MM.1S (cell line): ENCODE measurements around the gene PTPRK.

Experiments used
- DNase-seq: peaks from one replicate; pipeline ENCODE4 v3.0.0-alpha.2; 2015
- H2AFZ ChIP-seq: fragments of 300-600 bp; sonication (generic); 2 replicates; pipeline ENCODE4 v1.6.0; 2016; ENCODE audit warnings: antibody characterized with exemption, low read length
- H3F3A ChIP-seq: fragments of 300-600 bp; sonication (generic); 2 replicates; pipeline ENCODE4 v1.6.1; 2016; ENCODE audit warnings: mild to moderate bottlenecking, antibody characterized with exemption, low read length, moderate library complexity, mixed read lengths; ENCODE audit not compliant: insufficient read depth
- H3K27ac ChIP-seq: fragments of 300-600 bp; sonication (generic); 2 replicates; pipeline ENCODE4 v1.5.1; 2016; ENCODE audit warnings: mild to moderate bottlenecking, low read length
- H3K27me3 ChIP-seq: fragments of 300-600 bp; sonication (generic); replicated peaks from 2 replicates; pipeline ENCODE4 v1.6.0; 2016; ENCODE audit warnings: low read length; ENCODE audit not compliant: insufficient read depth
- H3K36me3 ChIP-seq: fragments of 300-600 bp; sonication (generic); replicated peaks from 2 replicates; pipeline ENCODE4 v1.6.1; 2016; ENCODE audit warnings: mild to moderate bottlenecking, low read length, mixed read lengths; ENCODE audit not compliant: insufficient read depth
- H3K4me1 ChIP-seq: fragments of 300-600 bp; sonication (generic); 2 replicates; pipeline ENCODE4 v1.6.1; 2016; ENCODE audit warnings: low read length, mixed read lengths
- H3K4me2 ChIP-seq: fragments of 300-600 bp; sonication (generic); 2 replicates; pipeline ENCODE4 v1.6.0; 2016; ENCODE audit warnings: low read depth, low read length
- H3K4me3 ChIP-seq: fragments of 300-600 bp; sonication (generic); 2 replicates; pipeline ENCODE4 v1.5.1; 2016; ENCODE audit warnings: low read length, mixed read lengths
- H3K79me2 ChIP-seq: fragments of 300-600 bp; sonication (generic); 2 replicates; pipeline ENCODE4 v1.6.1; 2016; ENCODE audit warnings: mixed run types, low read length, mixed read lengths
- H3K9ac ChIP-seq: fragments of 300-600 bp; sonication (generic); 2 replicates; pipeline ENCODE4 v1.6.1; 2016; ENCODE audit warnings: low read length, mixed read lengths
- H3K9me2 ChIP-seq: fragments of 300-600 bp; sonication (generic); replicated peaks from 2 replicates; pipeline ENCODE4 v1.6.1; 2016; ENCODE audit warnings: mild to moderate bottlenecking, low read length, mixed read lengths; ENCODE audit not compliant: insufficient read depth
- H3K9me3 ChIP-seq: fragments of 300-600 bp; sonication (generic); replicated peaks from 2 replicates; pipeline ENCODE4 v1.6.1; 2016; ENCODE audit warnings: mild to moderate bottlenecking, low read length, mixed read lengths; ENCODE audit not compliant: insufficient read depth
- H4K20me1 ChIP-seq: fragments of 300-600 bp; sonication (generic); 2 replicates; pipeline ENCODE4 v1.6.1; 2016; ENCODE audit warnings: mild to moderate bottlenecking, low read length, moderate library complexity, mixed read lengths; ENCODE audit not compliant: insufficient read depth
- EZH2 ChIP-seq: fragments of 300-600 bp; sonication (generic); optimal IDR thresholded peaks from 2 replicates; pipeline ENCODE3; 2017; ENCODE audit warnings: low read depth, mild to moderate bottlenecking, antibody characterized with exemption, low read length, mixed read lengths
- EZH2phosphoT487 ChIP-seq: fragments of 300-600 bp; sonication (generic); IDR thresholded peaks from 2 replicates; pipeline ENCODE4 v1.6.1; 2018; ENCODE audit warnings: antibody characterized with exemption, low read length
- TF ChIP-seq, protein P1 (sequence below): fragments of 300-600 bp; sonication (generic); IDR thresholded peaks from 2 replicates; pipeline ENCODE4 v1.5.1; 2016; ENCODE audit warnings: antibody characterized with exemption, low read length, mixed read lengths

PTPRK gene

DNA sequence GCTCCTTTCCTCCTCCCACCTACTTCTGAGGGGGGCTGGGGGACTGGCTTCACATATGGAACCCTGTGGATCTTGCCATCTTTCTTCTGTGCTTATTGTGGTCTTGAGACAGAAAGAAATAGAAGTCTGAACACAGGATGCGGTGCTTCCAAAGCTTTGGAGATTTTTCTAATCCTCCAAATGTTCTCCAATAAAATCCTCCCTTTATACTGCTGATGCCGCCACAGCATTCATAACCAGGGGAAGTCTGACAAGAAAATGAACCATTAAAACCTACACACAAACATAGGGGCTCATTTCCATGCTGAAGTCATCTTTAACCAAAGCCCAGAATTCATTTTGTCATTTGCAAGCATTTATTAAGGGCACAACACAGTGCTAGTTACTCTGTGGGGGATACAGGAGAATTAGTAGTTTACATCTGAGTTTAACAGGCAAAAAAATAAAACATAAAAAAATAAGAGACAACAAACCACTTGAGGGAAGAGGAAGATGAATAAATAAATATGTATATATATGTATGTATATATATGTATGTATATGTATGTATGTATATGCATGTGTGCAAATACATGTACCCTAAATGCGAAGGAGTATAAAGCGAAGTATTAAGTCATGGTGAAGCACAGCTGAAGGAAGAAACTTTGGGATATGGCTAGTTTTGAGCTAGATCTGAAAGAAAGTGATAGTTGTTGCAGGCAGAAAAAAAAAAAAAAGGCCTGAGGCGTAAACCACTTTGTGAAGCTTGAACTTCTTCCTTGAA lies 5.9 kb upstream of the PTPRK start:
- Histone ChIP-seq H3K4me1 (peaks cover 2% of the 10 kb centered on the region; the same call in 1 of the 2 replicates), H4K20me1 (no peaks in the 10 kb centered on the region), H3K9ac (no peak overlapping the region), H3K79me2 (no peaks in the 10 kb centered on the region), H3K4me2 (no peak overlapping the region), H3K9me3 (no peaks in the 10 kb centered on the region), H3K36me3 (no peaks in the 10 kb centered on the region), H3K4me3 (no peak overlapping the region), H3K27ac (no peak overlapping the region), H2AFZ (no peak overlapping the region), H3K9me2 (no peaks in the 10 kb centered on the region), H3K27me3 (no peaks in the 10 kb centered on the region), H3F3A (no peaks in the 10 kb centered on the region)
- no peak for DNase-seq
- TF ChIP-seq EZH2phosphoT487 = no peak

DNA sequence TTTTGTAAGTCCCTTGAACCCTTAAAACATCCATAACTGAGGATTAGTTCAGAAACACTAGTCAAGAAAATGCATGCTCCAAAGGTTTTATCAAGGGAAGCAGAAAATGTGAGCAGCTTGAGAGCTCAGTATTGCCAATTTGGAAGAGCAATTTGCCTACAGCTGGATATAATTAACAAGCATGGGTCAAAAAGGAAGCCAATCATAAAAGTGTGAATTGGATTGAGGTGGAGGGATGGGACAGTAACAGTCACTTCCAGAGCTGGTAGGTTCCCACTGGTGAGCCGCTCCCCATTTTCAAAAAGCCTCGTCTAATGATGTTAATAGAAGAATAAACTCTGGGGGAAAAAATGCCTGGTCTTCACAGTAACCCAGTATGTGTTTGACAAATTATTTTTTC lies 5.0 kb upstream of the PTPRK start:
- H3F3A ChIP-seq = no peaks in the 10 kb centered on the region
- H3K4me3 ChIP-seq = no peak overlapping the region
- no peaks in the 10 kb centered on the region for H3K27me3 ChIP-seq
- no peak overlapping the region for H3K27ac ChIP-seq
- no peaks in the 10 kb centered on the region for H3K36me3 ChIP-seq
- H3K9me2 ChIP-seq = no peaks in the 10 kb centered on the region
- peaks cover 5% of the 10 kb centered on the region; the same call in 1 of the 2 replicates for H3K4me1 ChIP-seq
- H3K9ac ChIP-seq = no peak overlapping the region
- no peak overlapping the region for H3K4me2 ChIP-seq
- no peak for TF ChIP-seq EZH2
- DNase-seq = no peak
- H3K79me2 ChIP-seq = no peaks in the 10 kb centered on the region
- no peaks in the 10 kb centered on the region for H4K20me1 ChIP-seq
- H2AFZ ChIP-seq = no peak overlapping the region
- no peaks in the 10 kb centered on the region for H3K9me3 ChIP-seq

DNA sequence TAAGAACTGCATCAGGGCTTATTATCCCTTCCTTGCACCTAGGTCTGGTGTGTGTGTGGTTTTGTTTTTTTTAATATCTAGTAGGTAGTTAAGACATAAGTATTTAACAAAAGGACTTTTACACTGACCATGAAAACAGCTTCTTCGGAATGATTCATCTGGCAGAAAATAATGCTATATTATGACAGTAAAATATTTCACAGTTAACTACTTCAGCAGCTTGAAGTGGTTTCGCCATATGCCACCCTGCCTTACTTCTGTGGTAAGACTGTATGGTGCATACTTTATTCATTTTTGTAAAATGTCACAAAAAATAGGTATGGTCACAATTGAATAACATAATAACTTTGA lies 858 bp upstream of the PTPRK start:
- Histone ChIP-seq H3K4me2 (peak overlapping the region; percentile 74), H3K27me3 (no peaks in the 10 kb centered on the region), H4K20me1 (no peaks in the 10 kb centered on the region), H3K9me2 (no peaks in the 10 kb centered on the region), H3K9ac (peak overlapping the region; percentile 67; the same call in 1 of the 2 replicates), H3F3A (0 out of 2 replicates have a peak, but pooled peaks cover 2% of the 10 kb centered on the region), H3K79me2 (peaks cover 4% of the 10 kb centered on the region), H3K36me3 (no peaks in the 10 kb centered on the region), H3K4me1 (peaks cover 5% of the 10 kb centered on the region; the same call in 1 of the 2 replicates), H3K27ac (no peak overlapping the region), H2AFZ (peak overlapping the region; percentile 82), H3K4me3 (peak overlapping the region; percentile 79), H3K9me3 (no peaks in the 10 kb centered on the region)
- no peak for DNase-seq
- TF ChIP-seq, protein P1, sequence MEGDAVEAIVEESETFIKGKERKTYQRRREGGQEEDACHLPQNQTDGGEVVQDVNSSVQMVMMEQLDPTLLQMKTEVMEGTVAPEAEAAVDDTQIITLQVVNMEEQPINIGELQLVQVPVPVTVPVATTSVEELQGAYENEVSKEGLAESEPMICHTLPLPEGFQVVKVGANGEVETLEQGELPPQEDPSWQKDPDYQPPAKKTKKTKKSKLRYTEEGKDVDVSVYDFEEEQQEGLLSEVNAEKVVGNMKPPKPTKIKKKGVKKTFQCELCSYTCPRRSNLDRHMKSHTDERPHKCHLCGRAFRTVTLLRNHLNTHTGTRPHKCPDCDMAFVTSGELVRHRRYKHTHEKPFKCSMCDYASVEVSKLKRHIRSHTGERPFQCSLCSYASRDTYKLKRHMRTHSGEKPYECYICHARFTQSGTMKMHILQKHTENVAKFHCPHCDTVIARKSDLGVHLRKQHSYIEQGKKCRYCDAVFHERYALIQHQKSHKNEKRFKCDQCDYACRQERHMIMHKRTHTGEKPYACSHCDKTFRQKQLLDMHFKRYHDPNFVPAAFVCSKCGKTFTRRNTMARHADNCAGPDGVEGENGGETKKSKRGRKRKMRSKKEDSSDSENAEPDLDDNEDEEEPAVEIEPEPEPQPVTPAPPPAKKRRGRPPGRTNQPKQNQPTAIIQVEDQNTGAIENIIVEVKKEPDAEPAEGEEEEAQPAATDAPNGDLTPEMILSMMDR = no peak
- TF ChIP-seq EZH2phosphoT487 (no peak), EZH2 (no peak)

DNA sequence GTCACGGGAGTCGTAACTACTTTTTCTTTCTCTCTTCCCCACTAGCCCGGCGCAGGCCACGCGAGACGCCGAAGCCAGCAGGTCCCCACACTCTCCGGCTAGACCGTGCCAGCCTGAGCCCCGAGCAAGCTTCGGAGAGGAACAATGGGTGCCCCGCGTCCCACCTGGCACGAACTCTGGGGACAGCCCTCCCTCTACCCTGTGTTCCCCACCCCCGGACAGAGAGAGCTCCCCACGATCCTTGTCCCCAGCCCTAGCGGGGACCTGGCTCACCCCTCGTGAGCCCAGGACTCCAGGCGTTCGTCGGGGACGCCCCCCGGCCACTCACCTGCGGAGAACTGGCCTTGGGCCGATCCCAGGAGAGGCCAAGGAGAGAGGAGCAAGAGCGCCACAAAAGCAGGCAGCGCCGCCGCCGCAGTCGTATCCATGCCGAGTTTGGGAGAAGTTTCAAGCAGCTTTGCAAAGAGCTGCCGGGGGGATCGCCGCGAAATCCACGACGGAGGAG lies 416 bp downstream of the PTPRK start:
- 0 out of 2 replicates have a peak, but pooled peaks cover 2% of the 10 kb centered on the region for H3F3A ChIP-seq
- peak overlapping the region; percentile 98 for H3K4me3 ChIP-seq
- peak overlapping the region; percentile 95 for H2AFZ ChIP-seq
- peak overlapping the region; percentile 82 for H3K27ac ChIP-seq
- peak overlapping the region; percentile 79 for H3K4me2 ChIP-seq
- H3K27me3 ChIP-seq = no peaks in the 10 kb centered on the region
- H4K20me1 ChIP-seq = no peaks in the 10 kb centered on the region
- peak; percentile 42 for DNase-seq
- no peaks in the 10 kb centered on the region for H3K9me2 ChIP-seq
- peaks cover 4% of the 10 kb centered on the region for H3K79me2 ChIP-seq
- no peaks in the 10 kb centered on the region for H3K36me3 ChIP-seq
- H3K4me1 ChIP-seq = peaks cover 5% of the 10 kb centered on the region; the same call in 1 of the 2 replicates
- no peaks in the 10 kb centered on the region for H3K9me3 ChIP-seq
- H3K9ac ChIP-seq = peak overlapping the region; percentile 93
- TF ChIP-seq EZH2phosphoT487 (no peak), EZH2 (no peak)
- TF ChIP-seq, protein P1 = no peak
